Tibial artery (tissue), 4 donors: ENCODE data around the gene DLG1.
A peak's percentile ranks its signal among the peaks of the same experiment; 100 is the strongest.

Source experiments
- DNase-seq, 2 donors: peaks; one replicate each; pipeline ENCODE4 v3.0.0-alpha.2; 2019
- H3K27ac ChIP-seq, 2 donors: fragments of 200-600 bp; sonication (generic) in 1 of 2; 1 replicate in 1 of 2; 2 replicates in 1 of 2; pipeline ENCODE4 v1.5.1; 2018 to 2019; ENCODE audit warnings: mild to moderate bottlenecking in 1 of 2
- H3K27me3 ChIP-seq, 2 donors: fragments of 200-600 bp; sonication (generic) in 1 of 2; one replicate each; pipeline versions ENCODE4 v1.5.1 to v1.6.0; 2016 to 2019
- H3K36me3 ChIP-seq, 3 donors: fragments of 200-600 bp; sonication (generic) in 2 of 3; one replicate each; pipeline ENCODE4 v1.5.1; 2016 to 2019; ENCODE audit warnings: mild to moderate bottlenecking in 2 of 3
- H3K4me1 ChIP-seq, 4 donors: fragments of 200-600 bp; sonication (generic) in 2 of 4; 1 replicate in 3 of 4; 2 replicates in 1 of 4; pipeline ENCODE4 v1.5.1; 2016 to 2019
- H3K4me3 ChIP-seq, 2 donors: fragments of 200-600 bp; sonication (generic) in 1 of 2; 1 replicate in 1 of 2; 2 replicates in 1 of 2; pipeline ENCODE4 v1.5.1; 2018 to 2019; ENCODE audit warnings: mild to moderate bottlenecking in 2 of 2
- H3K9me3 ChIP-seq, 3 donors: fragments of 200-600 bp; sonication (generic) in 1 of 3; one replicate each; pipeline ENCODE4 v1.5.1; 2016 to 2019
- CTCF ChIP-seq, 2 experiments: fragments of 200-600 bp in 1 of 2; fragments of 450-650 bp in 1 of 2; IDR thresholded peaks; one replicate each; pipeline ENCODE4 v1.5.1; 2017 to 2019; ENCODE audit warnings: antibody characterized with exemption in 2 of 2, mild to moderate bottlenecking in 1 of 2, moderate library complexity in 1 of 2
- intact Hi-C: fragments of 100-400 bp; cut with DNase I; formaldehyde crosslinking; loops from one replicate; pipeline ENCODE4 v1.15.0; 2023; ENCODE audit warnings: low total_unique reads

DLG1 gene

DNA sequence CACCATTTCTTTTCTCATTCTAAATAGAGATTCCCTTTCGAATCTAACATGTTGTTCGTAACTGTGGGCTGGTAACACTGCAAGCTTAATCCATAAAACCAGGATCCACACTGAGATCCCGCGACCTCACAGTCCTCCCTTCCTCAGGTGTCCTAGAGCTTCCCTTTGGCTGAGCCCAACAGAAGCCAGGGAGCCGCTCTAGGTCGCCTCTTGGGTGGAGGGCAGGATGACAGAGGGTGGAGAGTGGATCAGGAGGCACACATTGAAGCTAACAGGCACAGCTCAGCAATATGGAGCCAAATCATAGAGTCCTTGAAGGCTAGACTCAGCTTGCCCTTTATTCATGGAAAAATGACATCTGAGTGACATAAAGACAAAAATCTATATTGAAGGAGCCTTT, 44.7 kb upstream of the DLG1 start:
- H3K4me3 ChIP-seq, result no peak overlapping the region
- H3K36me3 ChIP-seq, result no peaks in the 10 kb centered on the region
- no peaks in the 10 kb centered on the region for H3K4me1 ChIP-seq
- H3K9me3 ChIP-seq, result no peaks in the 10 kb centered on the region
- no peak for TF ChIP-seq CTCF (IDR thresholded peaks at IDR 0.05)
- H3K27ac ChIP-seq, result no peak overlapping the region
- no peak for DNase-seq
- intact Hi-C loops, result no loop called here
- H3K27me3 ChIP-seq, result no peaks in the 10 kb centered on the region

DNA sequence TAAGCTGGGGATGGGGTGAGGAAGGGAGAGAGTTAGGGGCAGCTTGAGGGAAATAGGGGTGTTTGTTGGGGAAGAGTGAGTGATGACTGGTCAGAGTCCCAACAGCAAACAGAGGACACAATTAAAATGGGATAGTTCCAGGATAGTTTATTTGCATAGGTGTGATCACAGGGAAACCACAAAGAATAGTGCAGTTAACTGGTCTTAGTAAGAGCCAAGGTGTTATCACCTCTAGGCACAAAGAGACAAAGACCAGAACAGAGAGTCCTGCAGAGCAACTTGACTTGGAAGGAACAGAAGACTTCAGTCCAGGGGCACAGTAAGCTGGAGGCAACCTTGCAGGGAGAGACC, 42.1 kb upstream of the DLG1 start:
- H3K9me3 ChIP-seq, result no peaks in the 10 kb centered on the region
- intact Hi-C loops, result no loop called here
- peak in 1 of 2 donors; percentile 5 for DNase-seq
- H3K27ac ChIP-seq, result no peak overlapping the region
- no peak for TF ChIP-seq CTCF (IDR thresholded peaks at IDR 0.05)
- no peaks in the 10 kb centered on the region for H3K4me1 ChIP-seq
- no peak overlapping the region for H3K4me3 ChIP-seq
- H3K27me3 ChIP-seq, result no peaks in the 10 kb centered on the region
- H3K36me3 ChIP-seq, result no peaks in the 10 kb centered on the region

- DNase-seq, result peak in 1 of 2 donors; percentile 48
- no peak overlapping the region for H3K4me3 ChIP-seq
- H3K27me3 ChIP-seq, result no peaks in the 10 kb centered on the region
- no peaks in the 10 kb centered on the region for H3K4me1 ChIP-seq
- H3K36me3 ChIP-seq, result no peaks in the 10 kb centered on the region
- no peak for TF ChIP-seq CTCF (IDR thresholded peaks at IDR 0.05)
- no peak overlapping the region for H3K27ac ChIP-seq
- intact Hi-C loops, result no loop called here
- no peaks in the 10 kb centered on the region for H3K9me3 ChIP-seq
Measured at GRCh38 chr3:197339841-197340520, 41.6 kb upstream of the DLG1 start.

GRCh38 chr3:197338586-197338985, 40.2 kb upstream of the DLG1 start:
- no peaks in the 10 kb centered on the region for H3K9me3 ChIP-seq
- no peaks in the 10 kb centered on the region for H3K4me1 ChIP-seq
- no peak for TF ChIP-seq CTCF (IDR thresholded peaks at IDR 0.05)
- no peaks in the 10 kb centered on the region for H3K27me3 ChIP-seq
- H3K36me3 ChIP-seq, result no peaks in the 10 kb centered on the region
- no peak overlapping the region for H3K27ac ChIP-seq
- DNase-seq, result peak in 1 of 2 donors; percentile 4
- H3K4me3 ChIP-seq, result no peak overlapping the region
- intact Hi-C loops, result no loop called here

GRCh38 chr3:197337656-197338055, 39.2 kb upstream of the DLG1 start:
- TF ChIP-seq CTCF (IDR thresholded peaks at IDR 0.05), result no peak
- Histone ChIP-seq H3K4me3 (no peak overlapping the region), H3K4me1 (no peaks in the 10 kb centered on the region), H3K27me3 (no peaks in the 10 kb centered on the region), H3K27ac (no peak overlapping the region), H3K9me3 (no peaks in the 10 kb centered on the region), H3K36me3 (no peaks in the 10 kb centered on the region)
- intact Hi-C loops, result no loop called here
- DNase-seq, result no peak

- Histone ChIP-seq H3K27ac (no peak overlapping the region), H3K4me3 (no peak overlapping the region), H3K9me3 (no peaks in the 10 kb centered on the region), H3K4me1 (no peaks in the 10 kb centered on the region), H3K27me3 (no peaks in the 10 kb centered on the region), H3K36me3 (no peaks in the 10 kb centered on the region)
- TF ChIP-seq CTCF (IDR thresholded peaks at IDR 0.05), result no peak
- no peak for DNase-seq
- intact Hi-C loops, result no loop called here
Measured at GRCh38 chr3:197337214-197337613, 38.8 kb upstream of the DLG1 start.
